ENCODE measurements around the gene DENND6B.

- TF ChIP-seq ELF4 (IDR thresholded peaks at IDR 0.05) (no peak), TARDBP (IDR thresholded peaks at IDR 0.05) (no peak), FOXM1 (IDR thresholded peaks at IDR 0.05; ENCODE audit: borderline replicate concordance) (no peak), HDGF (IDR thresholded peaks at IDR 0.05; ENCODE audit: borderline replicate concordance) (no peak), ARNT (IDR thresholded peaks at IDR 0.05) (no peak), L3MBTL2 (conservative IDR thresholded peaks at IDR 0.05) (no peak)
Measured at GRCh38 chr22:50300620-50301257, 26.1 kb downstream of the DENND6B start.
